Suprapubic skin (tissue), 3 donors: ENCODE measurements around the gene LNX2.

Experiments used
- CTCF ChIP-seq, 2 donors: fragments of 200-600 bp in 1 of 2; fragments of 450-650 bp in 1 of 2; sonication (generic) in 1 of 2; IDR thresholded peaks; one replicate each; pipeline ENCODE4 v1.5.1; 2016 to 2019; ENCODE audit warnings: antibody characterized with exemption in 2 of 2, mild to moderate bottlenecking in 1 of 2, moderate library complexity in 1 of 2
- POLR2A ChIP-seq, 2 donors: fragments of 450-650 bp; IDR thresholded peaks; one replicate each; pipeline ENCODE4 v1.6.1; 2017; ENCODE audit warnings: antibody characterized with exemption in 2 of 2, mild to moderate bottlenecking in 2 of 2, moderate library complexity in 2 of 2

GRCh38 chr13:27665333-27665732 is 45.0 kb upstream of the LNX2 start:
- TF ChIP-seq CTCF (IDR thresholded peaks at IDR 0.05) (no peak), POLR2A (IDR thresholded peaks at IDR 0.05) (no peak)
